HepG2 (cell line): ENCODE measurements around the gene BOD1. TPM values are rescaled to one million over a fixed set of nuclear protein-coding genes. Genes with fewer than 3 reads are reported as not detected.
A peak's percentile ranks its signal among the peaks of the same experiment; 100 is the strongest.

Experiments
- EED ChIP-seq: sonication (generic); formaldehyde crosslinking; IDR thresholded peaks from 2 replicates; pipeline ENCODE4 v1.5.0; 2020; ENCODE audit warnings: mild to moderate bottlenecking, missing genetic modification reagents
- NFE2L2 ChIP-seq: fragments of 150-350 bp; IDR thresholded peaks from 2 replicates; pipeline ENCODE4 v1.6.1; 2014; ENCODE audit warnings: low read length
- SSRP1 ChIP-seq: IDR thresholded peaks from 2 replicates; pipeline ENCODE4 v1.6.1; 2016; ENCODE audit warnings: control low read depth
- TAF15 ChIP-seq: fragments of 200-400 bp; formaldehyde crosslinking; IDR thresholded peaks from one replicate; pipeline ENCODE4 v1.6.1; 2018; ENCODE audit warnings: mild to moderate bottlenecking, low read depth, low read length; ENCODE audit not compliant: poor library complexity, severe bottlenecking
- USF2 ChIP-seq, 2 experiments: sonication (generic) in 1 of 2; formaldehyde crosslinking in 1 of 2; IDR thresholded peaks; 2 replicates each; pipeline versions ENCODE4 v1.5.1 to v1.6.1; 2011 to 2020; ENCODE audit warnings: borderline replicate concordance in 1 of 2, low read depth in 1 of 2, low read length in 1 of 2, mild to moderate bottlenecking in 1 of 2, missing genetic modification reagents in 1 of 2, moderate library complexity in 1 of 2
- ZNF280D ChIP-seq: sonication (generic); formaldehyde crosslinking; IDR thresholded peaks from 2 replicates; pipeline ENCODE4 v1.5.1; 2020; ENCODE audit warnings: mild to moderate bottlenecking, missing genetic modification reagents
- polyA plus RNA-seq, 8 experiments: library from polyadenylated mRNA; depleted of rRNA in 3 of 8; stranded (reverse) in 7 of 8; unstranded in 1 of 8; fragments of >200 nt; fragmentation: Illumina TruSeq in 4 of 8; extraction: Trizol in 4 of 8; gene quantifications; 2 replicates each; pipeline versions ENCODE4 v1.2.1 to v1.2.3, GENCODE V29; 2011 to 2016; ENCODE audit warnings: low read depth in 4 of 8, missing spikeins in 1 of 8, mixed read lengths in 1 of 8; ENCODE audit not compliant: insufficient read depth in 1 of 8
- total RNA-seq, 5 experiments: library from RNA; depleted of rRNA; stranded (reverse); fragments of >200 nt; fragmentation: Illumina TruSeq; extraction: Trizol; gene quantifications; 2 replicates each; pipeline ENCODE4 v1.2.3, GENCODE V29; 2016; ENCODE audit warnings: low read depth in 1 of 5
- TF ChIP-seq, protein P1 (sequence below): sonication (generic); formaldehyde crosslinking; IDR thresholded peaks from 2 replicates; pipeline ENCODE4 v1.5.1; 2020; ENCODE audit warnings: mild to moderate bottlenecking, missing genetic modification reagents, moderate library complexity

Gene BOD1
- total and polyA plus RNA-seq, 2 of the 13 experiments (the other 11 are each of a cell fraction or from before 2014, with no cell fraction given), result 81.5 to 103 TPM

DNA sequence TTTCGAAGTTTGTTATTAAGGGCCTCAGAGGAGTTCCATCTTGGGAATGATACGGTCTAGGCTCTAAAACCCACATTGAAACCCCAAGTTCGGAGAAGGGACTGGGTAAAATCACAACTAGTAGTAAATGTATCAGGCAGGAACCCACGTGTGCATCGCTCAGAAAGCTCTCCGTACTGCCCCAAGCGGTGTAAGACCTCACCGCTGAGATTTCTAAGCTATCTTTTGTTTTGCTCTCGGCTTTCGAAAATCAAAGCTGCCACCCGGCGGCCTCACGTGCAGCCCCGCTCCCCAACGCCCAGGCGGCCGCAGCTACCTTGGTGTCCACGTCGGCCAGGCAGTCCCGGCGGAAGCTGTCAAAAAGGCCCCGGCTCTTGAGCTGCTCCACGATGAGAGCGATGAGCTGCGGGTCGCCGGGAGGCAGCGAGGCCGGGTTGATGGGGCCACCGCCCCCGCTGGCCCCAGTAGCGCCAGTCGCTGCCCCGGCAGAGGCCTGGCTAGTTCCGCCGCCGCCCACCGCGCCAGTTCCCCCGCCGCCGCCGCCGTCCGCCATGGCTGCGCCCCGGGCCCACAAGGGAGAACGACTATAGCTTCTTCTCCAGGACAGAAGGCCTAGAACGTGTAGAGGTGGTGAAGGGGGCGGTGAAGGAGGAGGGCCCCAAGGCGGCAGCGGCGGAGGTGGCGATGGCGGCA is 420 bp downstream of the BOD1 start (continued):
- TF ChIP-seq USF2 (IDR thresholded peaks at IDR 0.05; ENCODE audit: low read depth, low read length), result 0 out of 2 replicates have a peak, but pooled peaks have one; percentile 32
- TF ChIP-seq USF2 (CRISPR knock-in tag; IDR thresholded peaks at IDR 0.05; ENCODE audit: borderline replicate concordance), result no peak
- TF ChIP-seq EED, result no peak
- no peak for TF ChIP-seq ZNF280D (CRISPR knock-in tag)
- TF ChIP-seq, protein P1, sequence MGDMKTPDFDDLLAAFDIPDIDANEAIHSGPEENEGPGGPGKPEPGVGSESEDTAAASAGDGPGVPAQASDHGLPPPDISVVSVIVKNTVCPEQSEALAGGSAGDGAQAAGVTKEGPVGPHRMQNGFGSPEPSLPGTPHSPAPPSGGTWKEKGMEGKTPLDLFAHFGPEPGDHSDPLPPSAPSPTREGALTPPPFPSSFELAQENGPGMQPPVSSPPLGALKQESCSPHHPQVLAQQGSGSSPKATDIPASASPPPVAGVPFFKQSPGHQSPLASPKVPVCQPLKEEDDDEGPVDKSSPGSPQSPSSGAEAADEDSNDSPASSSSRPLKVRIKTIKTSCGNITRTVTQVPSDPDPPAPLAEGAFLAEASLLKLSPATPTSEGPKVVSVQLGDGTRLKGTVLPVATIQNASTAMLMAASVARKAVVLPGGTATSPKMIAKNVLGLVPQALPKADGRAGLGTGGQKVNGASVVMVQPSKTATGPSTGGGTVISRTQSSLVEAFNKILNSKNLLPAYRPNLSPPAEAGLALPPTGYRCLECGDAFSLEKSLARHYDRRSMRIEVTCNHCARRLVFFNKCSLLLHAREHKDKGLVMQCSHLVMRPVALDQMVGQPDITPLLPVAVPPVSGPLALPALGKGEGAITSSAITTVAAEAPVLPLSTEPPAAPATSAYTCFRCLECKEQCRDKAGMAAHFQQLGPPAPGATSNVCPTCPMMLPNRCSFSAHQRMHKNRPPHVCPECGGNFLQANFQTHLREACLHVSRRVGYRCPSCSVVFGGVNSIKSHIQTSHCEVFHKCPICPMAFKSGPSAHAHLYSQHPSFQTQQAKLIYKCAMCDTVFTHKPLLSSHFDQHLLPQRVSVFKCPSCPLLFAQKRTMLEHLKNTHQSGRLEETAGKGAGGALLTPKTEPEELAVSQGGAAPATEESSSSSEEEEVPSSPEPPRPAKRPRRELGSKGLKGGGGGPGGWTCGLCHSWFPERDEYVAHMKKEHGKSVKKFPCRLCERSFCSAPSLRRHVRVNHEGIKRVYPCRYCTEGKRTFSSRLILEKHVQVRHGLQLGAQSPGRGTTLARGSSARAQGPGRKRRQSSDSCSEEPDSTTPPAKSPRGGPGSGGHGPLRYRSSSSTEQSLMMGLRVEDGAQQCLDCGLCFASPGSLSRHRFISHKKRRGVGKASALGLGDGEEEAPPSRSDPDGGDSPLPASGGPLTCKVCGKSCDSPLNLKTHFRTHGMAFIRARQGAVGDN, result peak; percentile 75
- no peak for TF ChIP-seq NFE2L2
- TF ChIP-seq TAF15, result no peak
- no peak; the same call in 1 of the 2 replicates for TF ChIP-seq SSRP1 (CRISPR knock-in tag)
